Mucosa of rectum (tissue), 2 donors: Measurements from ENCODE around the gene GTF2F2.

Experiments used
- H3K27ac ChIP-seq, 2 donors: one replicate each; pipeline ENCODE4 v1.7.0; 2013; ENCODE audit warnings: inconsistent platforms in 2 of 2, low read depth in 2 of 2, low read length in 2 of 2
- H3K27me3 ChIP-seq, 2 donors: one replicate each; pipeline ENCODE4 v1.7.0; 2013; ENCODE audit warnings: low read length in 2 of 2; ENCODE audit not compliant: control insufficient read depth in 2 of 2, insufficient read depth in 2 of 2
- H3K36me3 ChIP-seq, 2 donors: one replicate each; pipeline ENCODE4 v1.7.0; 2013; ENCODE audit warnings: low read length in 2 of 2; ENCODE audit not compliant: control insufficient read depth in 2 of 2, insufficient read depth in 2 of 2
- H3K4me1 ChIP-seq, 2 donors: one replicate each; pipeline ENCODE4 v1.7.0; 2013; ENCODE audit warnings: low read length in 2 of 2, mild to moderate bottlenecking in 1 of 2; ENCODE audit not compliant: control insufficient read depth in 2 of 2, insufficient read depth in 2 of 2
- H3K4me3 ChIP-seq, 2 donors: one replicate each; pipeline ENCODE4 v1.7.0; 2013; ENCODE audit warnings: low read length in 2 of 2
- H3K9ac ChIP-seq, 2 donors: one replicate each; pipeline ENCODE4 v1.7.0; 2013; ENCODE audit warnings: low read length in 2 of 2, low read depth in 1 of 2, mild to moderate bottlenecking in 1 of 2
- H3K9me3 ChIP-seq, 2 donors: one replicate each; pipeline ENCODE4 v1.7.0; 2013; ENCODE audit warnings: low read length in 2 of 2; ENCODE audit not compliant: control insufficient read depth in 2 of 2
- donor health status: healthy.
- donor health status: Normal muscosa, but diverticular disease.

Gene GTF2F2

GRCh38 chr13:45119991-45120864 is at the start of gene GTF2F2:
Gene GTF2F2 (plus strand): TSS chr13:45120510. CDS start chr13:45120656, 146 bp downstream.
- Histone ChIP-seq H3K4me3 (peak within 1 kb of the TSS; percentile 88 to 98), H3K4me1 (peaks cover 16% of the 10 kb centered on the region in 2 donors), H3K36me3 (no peaks in the 10 kb centered on the region), H3K9me3 (no peaks in the 10 kb centered on the region), H3K27me3 (no peaks in the 10 kb centered on the region), H3K27ac (peak within 1 kb of the TSS; percentile 81 to 82), H3K9ac (peak within 1 kb of the TSS; percentile 75)

- Histone ChIP-seq H3K9ac (no peak overlapping the region), H3K9me3 (no peaks in the 10 kb centered on the region), H3K27ac (no peak overlapping the region), H3K4me3 (no peak overlapping the region), H3K27me3 (no peaks in the 10 kb centered on the region), H3K4me1 (no peaks in the 10 kb centered on the region), H3K36me3 (no peaks in the 10 kb centered on the region)
These were observed 46.5 kb upstream of the GTF2F2 start for GRCh38 chr13:45073809-45074208.

- H3K27ac ChIP-seq: no peak overlapping the region
- no peaks in the 10 kb centered on the region for H3K27me3 ChIP-seq
- no peak overlapping the region for H3K4me3 ChIP-seq
- H3K9ac ChIP-seq: no peak overlapping the region
- no peaks in the 10 kb centered on the region for H3K9me3 ChIP-seq
- H3K36me3 ChIP-seq: no peaks in the 10 kb centered on the region
- no peaks in the 10 kb centered on the region for H3K4me1 ChIP-seq
These were observed 45.6 kb upstream of the GTF2F2 start for GRCh38 chr13:45074721-45075120.

- Histone ChIP-seq H3K27me3 (no peaks in the 10 kb centered on the region), H3K4me1 (no peaks in the 10 kb centered on the region), H3K9me3 (no peaks in the 10 kb centered on the region), H3K27ac (no peak overlapping the region), H3K9ac (no peak overlapping the region), H3K4me3 (no peak overlapping the region), H3K36me3 (no peaks in the 10 kb centered on the region)
These were observed 42.3 kb upstream of the GTF2F2 start for GRCh38 chr13:45078003-45078402.

GRCh38 chr13:45082964-45083363 is 37.3 kb upstream of the GTF2F2 start:
- no peak overlapping the region for H3K27ac ChIP-seq

GRCh38 chr13:45084515-45084914 is 35.8 kb upstream of the GTF2F2 start:
- Histone ChIP-seq H3K9ac (no peak overlapping the region), H3K36me3 (no peaks in the 10 kb centered on the region), H3K4me3 (no peak overlapping the region), H3K9me3 (no peaks in the 10 kb centered on the region), H3K27ac (no peak overlapping the region), H3K4me1 (no peaks in the 10 kb centered on the region), H3K27me3 (no peaks in the 10 kb centered on the region)

More at GRCh38 chr13:45082964-45083363, 37.3 kb upstream of the GTF2F2 start:
- no peak overlapping the region for H3K4me3 ChIP-seq
- H3K36me3 ChIP-seq: no peaks in the 10 kb centered on the region
- no peak overlapping the region for H3K9ac ChIP-seq
- H3K9me3 ChIP-seq: no peaks in the 10 kb centered on the region
- no peaks in the 10 kb centered on the region for H3K27me3 ChIP-seq
- H3K4me1 ChIP-seq: no peaks in the 10 kb centered on the region

GRCh38 chr13:45086484-45086883 is 33.8 kb upstream of the GTF2F2 start:
- no peak overlapping the region for H3K27ac ChIP-seq
- no peaks in the 10 kb centered on the region for H3K36me3 ChIP-seq
- H3K9me3 ChIP-seq: no peaks in the 10 kb centered on the region

GRCh38 chr13:45092663-45093062 is 27.6 kb upstream of the GTF2F2 start:
- Histone ChIP-seq H3K36me3 (no peaks in the 10 kb centered on the region), H3K4me3 (no peak overlapping the region), H3K27me3 (no peaks in the 10 kb centered on the region), H3K4me1 (no peaks in the 10 kb centered on the region), H3K9me3 (no peaks in the 10 kb centered on the region), H3K27ac (no peak overlapping the region), H3K9ac (no peak overlapping the region)

More at GRCh38 chr13:45086484-45086883, 33.8 kb upstream of the GTF2F2 start:
- no peak overlapping the region for H3K4me3 ChIP-seq
- no peak overlapping the region for H3K9ac ChIP-seq
- no peaks in the 10 kb centered on the region for H3K27me3 ChIP-seq
- H3K4me1 ChIP-seq: no peaks in the 10 kb centered on the region

- no peaks in the 10 kb centered on the region for H3K9me3 ChIP-seq
- H3K36me3 ChIP-seq: no peaks in the 10 kb centered on the region
- H3K4me3 ChIP-seq: no peak overlapping the region
- no peaks in the 10 kb centered on the region for H3K4me1 ChIP-seq
- no peak overlapping the region for H3K27ac ChIP-seq
- no peaks in the 10 kb centered on the region for H3K27me3 ChIP-seq
- H3K9ac ChIP-seq: no peak overlapping the region
These were observed 19.6 kb upstream of the GTF2F2 start for GRCh38 chr13:45100573-45101262.

GRCh38 chr13:45101327-45102018 is 18.8 kb upstream of the GTF2F2 start:
- Histone ChIP-seq H3K9ac (no peak overlapping the region), H3K36me3 (no peaks in the 10 kb centered on the region), H3K4me3 (no peak overlapping the region), H3K27ac (no peak overlapping the region), H3K9me3 (no peaks in the 10 kb centered on the region), H3K27me3 (no peaks in the 10 kb centered on the region), H3K4me1 (no peaks in the 10 kb centered on the region)
